Hematopoietic multipotent progenitor cell treated with erythropoietin and hydrocortisone succinate and interleukin-3 and kit ligand, for 15 days (in vitro differentiated cells): ENCODE results near the gene CCDC9.
"Not testable (repeated sequence)": the region's sequence is repeated elsewhere in the genome, so short reads cannot be mapped to it uniquely, and the experiment has no call there.

Experiments used
- DNase-seq: peaks from one replicate; pipeline ENCODE4 v3.0.0-alpha.2; 2015; ENCODE audit warnings: low spot score

Gene CCDC9

DNA sequence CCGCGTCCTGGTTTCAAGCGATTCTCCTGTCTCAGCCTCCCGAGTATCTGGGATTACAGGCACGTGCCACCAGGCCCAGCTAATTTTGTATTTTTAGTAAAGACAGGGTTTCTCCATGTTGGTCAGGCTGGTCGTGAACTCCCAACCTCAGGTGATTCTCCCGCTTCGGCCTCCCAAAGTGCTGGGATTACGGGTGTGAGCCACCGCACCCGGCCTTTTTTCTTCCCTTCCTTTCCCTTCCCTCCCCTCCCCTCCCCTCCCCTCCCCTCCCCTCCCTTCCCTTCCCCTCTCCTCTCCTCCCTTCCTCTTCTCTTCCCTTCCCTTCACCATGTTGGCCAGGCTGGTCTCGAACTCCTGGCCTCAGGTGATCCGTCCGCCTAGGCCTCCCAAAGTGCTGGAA lies 44.5 kb downstream of the CCDC9 start:
- DNase-seq, result not testable (repeated sequence)

DNA sequence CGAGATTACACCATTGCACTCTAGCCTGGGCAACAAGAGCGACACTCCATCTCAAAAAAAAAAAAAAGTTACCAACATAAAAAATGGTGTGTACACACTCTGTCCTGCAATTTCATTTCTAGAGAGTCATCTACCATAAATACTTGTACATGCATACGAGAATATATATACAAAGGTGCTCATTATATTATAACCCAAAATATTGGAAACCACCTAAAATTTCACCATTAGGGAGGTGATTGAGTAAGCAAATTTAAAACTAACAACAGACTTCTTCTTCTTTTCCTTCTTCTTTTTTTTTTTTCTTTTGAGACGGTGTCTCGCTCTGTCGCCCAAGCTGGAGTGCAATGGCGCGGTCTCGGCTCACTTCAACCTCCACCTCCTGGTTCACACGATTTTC lies 45.9 kb downstream of the CCDC9 start:
- DNase-seq, result no peak

GRCh38 chr19:47303966-47304365 lies 47.6 kb downstream of the CCDC9 start:
- DNase-seq, result no peak

DNA sequence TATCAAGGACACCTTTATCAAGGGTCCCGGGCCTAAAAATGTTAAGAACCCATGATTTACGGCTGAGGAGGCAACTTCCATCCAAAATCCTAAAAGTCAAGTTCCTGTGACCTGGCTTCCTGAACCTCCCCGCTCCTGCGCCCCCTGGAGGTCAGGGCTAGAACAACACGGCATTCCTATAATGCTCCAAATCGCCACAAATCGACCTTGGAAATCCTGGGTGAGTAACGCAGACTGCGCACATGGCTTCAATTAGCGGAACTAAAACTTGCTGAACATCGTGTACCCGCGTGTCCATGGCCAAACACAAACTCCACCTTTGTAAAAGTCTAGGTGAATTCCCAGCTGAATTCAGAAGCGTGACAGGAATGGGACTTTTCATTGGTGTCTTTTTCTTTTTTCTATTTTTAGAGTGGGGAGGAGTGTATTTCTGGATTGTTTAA lies 49.0 kb downstream of the CCDC9 start:
- peak; percentile 78 for DNase-seq

DNA sequence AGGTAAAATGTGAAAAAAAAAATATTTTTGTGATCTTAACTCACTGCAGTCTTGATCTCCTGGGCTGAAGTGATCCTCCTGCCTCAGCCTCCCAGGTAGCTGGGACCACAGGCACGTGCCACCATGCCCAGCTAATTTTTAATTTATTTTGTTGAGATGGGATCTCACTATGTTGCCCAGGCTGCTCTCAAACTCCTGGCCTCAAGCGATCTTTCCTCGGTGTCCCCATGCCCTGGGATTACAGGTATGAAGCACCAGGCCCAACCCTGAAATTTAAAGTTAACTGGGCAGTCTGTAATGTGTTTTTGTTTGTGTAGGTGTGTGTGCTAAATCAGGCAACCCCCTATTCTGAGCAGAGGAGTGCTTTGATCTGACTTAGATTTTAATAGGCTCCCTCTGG lies 50.0 kb downstream of the CCDC9 start:
- DNase-seq, result no peak

- no peak for DNase-seq
Measured at GRCh38 chr19:47309038-47309437, 52.7 kb downstream of the CCDC9 start.

DNA sequence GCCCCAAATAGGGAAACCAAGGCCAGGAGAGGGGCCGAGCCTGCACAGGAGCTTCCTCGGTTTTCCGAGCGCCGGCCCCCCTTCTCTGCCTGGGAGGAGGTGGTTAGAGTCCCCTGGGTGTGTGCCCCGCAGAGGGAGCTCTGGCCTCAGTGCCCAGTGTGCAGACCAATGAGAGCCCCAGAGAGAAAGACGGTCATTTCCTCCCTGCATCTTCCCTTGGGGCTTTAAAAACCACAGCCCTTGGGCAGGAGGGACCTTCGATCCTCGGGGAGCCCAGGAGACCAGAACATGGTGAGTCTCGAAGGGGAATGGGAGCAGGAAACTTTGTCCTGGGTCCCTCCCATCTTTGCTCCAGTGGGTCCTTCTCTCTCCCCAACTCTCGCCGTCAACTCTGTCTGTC lies 53.3 kb downstream of the CCDC9 start, which contains the start of gene C5AR1:
TSS of gene C5AR1 (plus strand) at position 254 of the 400 bp plus-strand sequence. CDS start at position 289, 35 bp downstream.
- no peak for DNase-seq

DNA sequence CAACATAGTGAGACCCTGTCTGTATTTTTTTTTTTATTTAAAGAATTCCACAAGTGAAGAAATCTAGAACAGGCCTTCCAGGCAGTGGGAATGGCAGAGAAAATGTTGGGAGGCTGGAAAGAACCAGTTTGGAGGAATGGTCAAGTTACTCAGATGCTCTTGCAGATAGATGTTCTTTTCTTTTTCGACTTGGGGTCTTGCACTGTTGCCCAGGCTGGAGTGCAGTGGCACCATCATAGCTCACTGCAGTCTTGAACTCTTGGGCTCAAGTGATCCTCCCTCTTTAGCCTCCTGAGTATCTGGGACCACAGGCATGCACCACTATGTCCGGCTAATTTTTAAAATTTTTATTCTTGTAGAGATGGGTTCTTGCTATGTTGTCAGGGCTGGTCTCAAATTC lies 54.0 kb downstream of the CCDC9 start:
- DNase-seq, result no peak

DNA sequence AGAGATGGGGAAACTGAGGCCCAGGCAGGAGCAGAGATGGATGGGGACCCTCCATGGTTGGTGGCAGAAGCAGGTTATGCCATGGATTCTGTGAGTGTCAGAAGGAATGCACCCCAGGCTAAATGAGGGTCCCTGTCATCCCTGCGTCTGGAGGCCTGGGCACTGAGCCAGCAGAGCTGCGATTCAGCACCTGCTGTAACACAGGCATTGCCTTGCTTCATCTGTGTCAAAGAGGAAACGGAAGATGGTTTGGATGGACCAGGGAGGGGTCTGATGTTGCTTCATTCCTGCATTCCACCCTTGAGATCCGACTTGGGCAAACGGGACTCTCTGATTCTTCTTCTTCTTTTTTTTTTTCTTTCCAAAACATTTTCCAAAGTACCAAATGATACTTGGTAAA lies 54.5 kb downstream of the CCDC9 start:
- no peak for DNase-seq

GRCh38 chr19:47312366-47313006 lies 56.2 kb downstream of the CCDC9 start:
- no peak for DNase-seq

DNA sequence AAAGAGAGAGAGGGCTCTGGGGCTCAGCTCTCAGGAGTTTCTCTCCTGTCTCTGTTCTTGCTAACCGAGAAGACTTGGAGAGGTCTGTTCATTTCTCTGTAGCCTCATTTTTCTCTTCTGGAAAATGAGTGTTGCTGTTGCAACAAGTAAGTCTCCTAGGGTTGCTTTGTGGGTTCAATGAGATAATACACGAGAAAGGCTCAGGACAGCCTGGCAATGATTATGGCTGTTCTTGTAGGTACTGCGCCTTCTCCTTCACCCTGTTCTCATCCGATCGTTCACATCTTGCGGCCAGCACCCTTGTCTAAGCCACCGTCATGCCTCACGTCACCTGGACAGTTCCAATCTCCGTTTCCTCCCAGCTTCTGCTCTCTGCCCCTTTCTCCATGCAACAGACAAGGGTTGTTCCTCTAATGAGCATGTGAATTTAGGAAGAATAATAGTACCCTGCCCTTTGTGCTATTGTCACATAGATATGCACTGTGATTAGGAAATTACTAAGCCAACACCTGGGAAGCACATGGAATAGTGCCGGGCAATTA lies 57.5 kb downstream of the CCDC9 start:
- DNase-seq, result no peak

- DNase-seq, result peak; percentile 83
Measured at GRCh38 chr19:47315125-47315821, 58.9 kb downstream of the CCDC9 start.

GRCh38 chr19:47316513-47316912 lies 60.2 kb downstream of the CCDC9 start:
- peak; percentile 48 for DNase-seq

- no peak for DNase-seq
Measured at GRCh38 chr19:47319923-47320871, 63.9 kb downstream of the CCDC9 start.
